GM18505 (cell line): ENCODE data around the gene IFI27L2.
A peak's percentile ranks its signal among the peaks of the same experiment; 100 is the strongest.

Source experiments
- ATAC-seq: cut with Tn5 transposase; IDR thresholded peaks from one replicate; pipeline ENCODE4 v1.9.1; 2021; ENCODE audit not compliant: unreplicated experiment
- POLR2A ChIP-seq: IDR thresholded peaks from 4 replicates; pipeline ENCODE4 v1.6.1; 2011; ENCODE audit warnings: borderline replicate concordance; ENCODE audit not compliant: insufficient read depth, insufficient read length; ENCODE audit errors: extremely low read depth

The IFI27L2 gene

DNA sequence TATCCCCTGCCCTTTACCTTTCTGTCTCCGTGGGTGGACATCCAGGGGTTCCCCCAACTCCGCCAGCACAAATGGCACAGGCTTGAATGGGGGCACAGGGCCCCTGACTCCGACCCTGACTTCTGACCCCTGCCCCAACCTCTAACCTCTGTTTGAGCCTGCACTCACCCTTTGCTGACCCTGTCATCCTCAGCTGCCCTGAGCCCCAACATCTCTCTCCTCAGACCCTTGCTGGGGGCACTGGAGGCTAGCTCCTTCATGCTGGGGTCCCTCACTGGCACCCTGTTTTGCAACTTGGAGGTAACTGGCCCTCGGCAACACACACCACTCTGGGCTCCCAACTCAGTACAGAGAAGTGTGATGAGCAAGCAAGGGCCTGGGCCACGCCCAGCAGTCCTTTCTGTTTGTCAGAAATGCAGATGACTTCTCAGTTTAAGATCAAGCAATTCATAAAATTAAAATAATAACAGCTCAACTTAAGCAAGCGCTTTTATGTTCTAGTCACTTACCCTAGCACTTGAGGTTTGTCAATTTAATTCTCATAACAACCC lies 16.8 kb downstream of the IFI27L2 start:
- no peak for ATAC-seq
- TF ChIP-seq POLR2A = no peak

DNA sequence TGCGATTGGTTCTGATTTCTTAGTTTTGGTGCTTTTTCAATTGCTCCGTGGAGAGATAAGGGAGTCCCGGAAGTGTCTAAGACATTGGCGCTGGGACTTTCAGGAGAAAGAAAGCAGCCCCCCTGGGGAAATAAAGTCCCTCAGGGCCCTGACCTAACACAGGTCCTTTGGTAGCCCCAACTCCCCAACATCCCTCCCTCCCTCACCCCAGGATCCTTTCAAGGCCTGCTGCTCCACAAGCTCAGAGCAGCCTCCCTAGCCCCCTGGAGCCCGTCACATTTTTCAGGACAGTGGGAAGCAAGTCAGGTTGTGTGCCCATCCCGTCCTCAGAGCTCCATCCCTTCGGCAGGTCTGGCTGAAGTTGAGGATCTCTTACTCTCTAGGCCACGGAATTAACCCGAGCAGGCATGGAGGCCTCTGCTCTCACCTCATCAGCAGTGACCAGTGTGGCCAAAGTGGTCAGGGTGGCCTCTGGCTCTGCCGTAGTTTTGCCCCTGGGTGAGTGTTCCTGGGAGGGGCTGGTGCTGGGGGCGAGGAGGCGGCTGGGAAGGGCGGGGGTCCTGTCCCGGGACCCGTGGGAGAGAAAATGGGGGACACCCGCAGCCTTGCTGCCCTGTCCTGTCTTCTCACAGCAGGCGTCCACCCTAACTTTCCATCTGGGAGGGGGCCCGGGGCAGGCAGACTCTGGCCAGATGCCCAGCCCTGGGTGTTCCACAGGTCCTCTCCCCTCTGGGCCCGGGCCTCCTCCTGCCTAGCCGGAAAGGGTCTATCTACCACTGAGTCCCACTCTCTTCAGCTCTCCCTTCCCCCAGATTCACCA lies 17.9 kb downstream of the IFI27L2 start:
- ATAC-seq = no peak
- TF ChIP-seq POLR2A = no peak

- no peak for ATAC-seq
- TF ChIP-seq POLR2A = peak; percentile 53
Observed at GRCh38 chr14:94110552-94111181, 18.7 kb downstream of the IFI27L2 start, which contains the start of gene IFI27. TSS of gene IFI27 (plus strand) at chr14:94110736.

DNA sequence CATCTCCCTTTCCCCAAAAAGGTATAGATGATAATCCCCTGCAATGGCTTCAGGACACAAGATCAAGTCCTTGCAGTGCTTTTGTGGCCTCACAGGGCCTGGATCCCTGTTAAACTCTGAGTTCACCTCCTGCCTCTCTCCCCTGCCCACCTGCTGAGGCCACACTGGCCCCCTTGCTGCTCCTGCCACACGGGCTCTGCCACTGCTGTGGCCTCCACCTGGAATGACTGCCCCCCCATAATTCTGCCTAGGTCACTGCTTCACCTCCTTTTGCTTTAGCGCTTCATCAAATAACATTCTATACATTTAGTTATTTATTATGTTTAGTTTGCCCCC lies 19.5 kb downstream of the IFI27L2 start:
- ATAC-seq = no peak

GRCh38 chr14:94104731-94105130 lies 24.7 kb downstream of the IFI27L2 start:
- ATAC-seq = no peak
- TF ChIP-seq POLR2A = no peak

More for the DNA sequence above, 19.5 kb downstream of the IFI27L2 start:
- no peak for TF ChIP-seq POLR2A

GRCh38 chr14:94103554-94104150 lies 25.8 kb downstream of the IFI27L2 start:
- no peak for ATAC-seq
- TF ChIP-seq POLR2A = no peak

GRCh38 chr14:94102768-94103482 lies 26.5 kb downstream of the IFI27L2 start:
- ATAC-seq = no peak

DNA sequence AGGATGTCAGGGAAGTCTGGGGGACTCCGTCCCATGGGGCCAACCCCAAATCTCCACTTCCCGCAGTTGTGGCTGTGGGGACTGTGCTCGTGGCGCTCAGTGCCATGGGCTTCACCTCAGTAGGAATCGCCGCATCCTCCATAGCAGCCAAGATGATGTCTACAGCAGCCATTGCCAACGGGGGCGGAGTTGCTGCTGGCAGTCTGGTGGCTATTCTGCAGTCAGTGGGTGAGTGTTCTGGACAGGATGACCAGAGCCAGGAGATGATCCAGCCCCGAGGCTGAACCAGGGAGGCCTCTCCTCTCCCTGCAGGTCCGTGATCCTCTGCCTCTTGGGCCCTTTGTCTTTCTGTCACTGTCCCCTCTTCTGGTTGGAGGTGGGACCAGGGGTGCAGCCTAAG lies 27.7 kb downstream of the IFI27L2 start:
- TF ChIP-seq POLR2A = no peak
- ATAC-seq = no peak

More at GRCh38 chr14:94102768-94103482, 26.5 kb downstream of the IFI27L2 start:
- TF ChIP-seq POLR2A = no peak

DNA sequence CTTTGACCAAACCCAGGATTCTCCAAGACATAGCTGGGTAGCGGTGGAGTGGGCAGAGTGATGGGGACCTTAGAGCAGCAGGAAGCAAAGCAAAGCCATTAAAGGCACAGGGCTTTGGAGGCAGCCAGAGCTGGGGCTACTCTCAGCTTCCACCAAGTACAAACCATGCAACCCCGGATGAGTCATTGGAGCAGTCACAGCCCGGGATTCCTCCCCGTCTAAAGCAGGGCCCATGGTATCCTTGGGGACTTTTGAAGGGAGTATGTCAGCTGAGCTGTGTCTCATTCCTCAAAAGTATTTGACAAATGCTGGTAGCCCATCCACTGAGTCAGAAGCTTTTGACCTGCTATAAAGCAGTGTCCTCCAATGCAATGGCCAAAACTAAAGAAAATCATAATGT lies 28.6 kb downstream of the IFI27L2 start:
- no peak for TF ChIP-seq POLR2A
- ATAC-seq = no peak

DNA sequence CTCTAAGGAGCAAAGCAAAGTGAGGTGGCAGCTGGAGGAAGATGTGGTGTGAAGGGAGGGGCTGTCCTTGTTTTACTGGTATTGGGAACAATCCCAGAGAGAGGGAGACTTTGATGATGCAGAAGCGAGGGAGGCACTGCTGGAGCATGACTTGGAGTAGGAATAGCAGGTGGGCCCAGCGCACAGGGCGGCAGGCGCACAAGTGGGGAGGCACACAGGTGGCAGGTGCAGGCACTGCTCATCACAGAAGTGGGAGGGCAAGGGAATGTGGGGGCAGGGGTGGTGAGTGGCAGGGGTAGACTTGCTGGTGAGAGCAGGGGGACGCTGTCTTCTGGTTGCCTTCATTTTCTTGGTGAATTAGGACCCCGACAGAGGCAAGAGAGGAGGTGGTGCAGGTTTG lies 30.4 kb downstream of the IFI27L2 start:
- ATAC-seq = no peak
- no peak for TF ChIP-seq POLR2A

DNA sequence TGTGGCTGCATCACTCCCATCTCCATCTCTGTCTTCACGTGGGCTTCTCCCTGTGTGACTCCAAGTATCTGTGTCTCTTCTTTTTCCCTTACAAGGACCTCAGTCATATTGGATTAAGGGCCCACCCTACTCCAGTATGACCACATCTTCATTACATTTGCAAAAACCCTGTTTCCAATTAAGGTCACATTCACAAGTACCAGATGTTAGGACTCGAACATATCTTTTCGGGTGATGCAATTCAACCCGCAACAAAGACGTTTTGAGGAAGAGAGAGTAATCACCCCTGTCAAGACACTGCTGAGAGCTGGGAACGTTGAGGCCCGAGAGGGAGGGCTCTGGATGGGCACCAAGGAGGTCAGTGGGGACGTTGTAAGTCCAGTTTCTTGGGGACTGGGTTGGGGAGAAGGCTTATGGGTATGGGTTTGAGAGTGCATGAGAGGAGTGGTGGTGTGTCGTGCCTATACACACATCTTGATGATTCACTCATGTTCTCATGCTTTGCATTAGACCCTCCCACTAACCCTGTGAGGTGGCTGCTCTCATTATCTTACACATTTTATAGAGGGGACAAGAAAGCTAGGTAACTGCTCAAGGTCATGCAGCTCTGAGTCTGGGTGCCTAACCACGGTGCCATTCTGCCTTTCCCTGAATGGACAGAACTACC lies 30.9 kb downstream of the IFI27L2 start:
- no peak for TF ChIP-seq POLR2A
- ATAC-seq = no peak

DNA sequence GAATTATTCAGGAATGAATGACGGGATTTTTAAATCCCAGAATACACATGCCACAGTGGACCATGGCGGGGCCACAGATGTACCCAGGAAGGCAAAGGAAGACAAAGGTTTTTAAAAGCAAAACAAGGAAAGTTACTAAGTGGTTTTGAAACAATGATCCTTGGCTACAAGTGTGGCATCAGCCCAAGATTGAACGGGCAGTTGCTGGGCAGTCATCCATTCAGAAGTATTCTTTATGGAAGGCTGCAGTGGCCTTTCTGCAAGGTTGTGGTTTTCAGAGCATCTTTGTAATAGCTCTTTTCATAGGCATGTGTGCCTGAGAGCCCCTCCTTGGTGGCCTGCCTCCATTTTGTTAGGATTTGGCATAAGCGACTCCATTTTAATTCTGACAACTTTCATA lies 32.3 kb downstream of the IFI27L2 start:
- no peak for ATAC-seq
- no peak for TF ChIP-seq POLR2A
